ENCODE data around the gene SERPINA10.

GRCh38 chr14:94278731-94279130 lies 14.3 kb downstream of the SERPINA10 start:
- TF ChIP-seq CTCF (IDR thresholded peaks at IDR 0.05; ENCODE audit: poor library complexity, severe bottlenecking) (no peak), REST (IDR thresholded peaks at IDR 0.05; ENCODE audit: borderline replicate concordance) (no peak), POLR2AphosphoS5 (IDR thresholded peaks at IDR 0.05) (no peak), EZH2 (IDR thresholded peaks at IDR 0.05; ENCODE audit: borderline replicate concordance, insufficient read depth, low read length, poor library complexity, severe bottlenecking) (no peak), TAF1 (IDR thresholded peaks at IDR 0.05; ENCODE audit: low read depth) (no peak), MXI1 (conservative IDR thresholded peaks at IDR 0.05; ENCODE audit: poor library complexity, severe bottlenecking) (no peak), EP300 (conservative IDR thresholded peaks at IDR 0.05; ENCODE audit: poor library complexity, severe bottlenecking) (no peak), RAD21 (conservative IDR thresholded peaks at IDR 0.05) (no peak), SMC3 (conservative IDR thresholded peaks at IDR 0.05; ENCODE audit: poor library complexity) (no peak)

All from neural cell (in vitro differentiated cells).